Measurements from ENCODE around the gene BCAS2. TPM values are rescaled to one million over a fixed set of nuclear protein-coding genes. Genes with fewer than 3 reads are reported as not detected.
"Not testable (repeated sequence)": the region's sequence is repeated elsewhere in the genome, so short reads cannot be mapped to it uniquely, and the experiment has no call there.

Gene BCAS2
- 12.4 TPM for total RNA-seq

- DNase-seq (ENCODE audit: low read depth in 2 of 3, low spot score in 2 of 3), result peak; percentile 87 to 99 (median 98)
Measured at GRCh38 chr1:114581335-114582287, at the start of gene BCAS2. Gene BCAS2, minus strand, starts transcription at chr1:114581615. Its CDS starts 24 bp downstream, at chr1:114581591.

- no peak for DNase-seq (ENCODE audit: low read depth in 2 of 3, low spot score in 2 of 3)
Measured at GRCh38 chr1:114627107-114627506, 45.7 kb upstream of the BCAS2 start.

GRCh38 chr1:114623364-114623763 lies 41.9 kb upstream of the BCAS2 start:
- DNase-seq (ENCODE audit: low read depth in 2 of 3, low spot score in 2 of 3), result no peak

DNA sequence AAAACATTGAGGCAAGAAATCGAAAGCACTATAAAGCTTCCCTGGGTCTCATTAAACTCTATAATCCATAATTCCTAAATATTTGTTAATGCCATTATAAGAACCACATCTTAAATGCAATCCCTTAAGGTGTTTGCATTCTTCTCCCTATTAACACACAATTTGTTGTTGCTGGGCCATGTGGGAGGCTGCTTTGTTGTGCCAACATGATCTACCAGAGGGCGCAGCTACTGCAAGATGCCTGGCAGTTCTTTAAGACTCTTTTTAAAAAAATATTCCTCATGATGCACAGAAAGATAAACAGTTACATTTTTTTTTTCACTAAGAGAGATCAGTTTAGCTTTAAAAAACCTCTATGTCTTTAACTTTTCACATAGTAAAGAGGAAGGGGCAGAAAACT lies 39.0 kb upstream of the BCAS2 start:
- DNase-seq (ENCODE audit: low read depth in 2 of 3, low spot score in 2 of 3), result no peak

DNA sequence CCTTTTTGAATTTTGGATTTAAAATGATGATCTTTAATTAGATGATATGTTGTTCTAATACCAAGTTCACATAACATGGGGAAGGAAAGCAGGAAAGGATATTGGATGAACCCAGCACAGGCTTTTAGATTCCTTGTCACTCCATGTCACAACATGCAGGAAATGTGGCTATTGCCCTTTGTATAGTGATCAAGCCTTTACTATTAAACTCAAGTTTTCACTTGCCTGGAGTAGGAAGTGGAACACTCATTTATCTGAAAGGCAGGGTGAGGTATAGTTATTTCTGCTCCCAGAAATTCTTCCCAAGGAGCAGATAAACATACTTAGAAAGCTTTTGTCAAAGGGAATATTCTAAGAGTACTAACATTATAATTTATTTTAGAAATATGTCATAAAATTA lies 37.2 kb upstream of the BCAS2 start:
- DNase-seq (ENCODE audit: low read depth in 2 of 3, low spot score in 2 of 3), result no peak

DNA sequence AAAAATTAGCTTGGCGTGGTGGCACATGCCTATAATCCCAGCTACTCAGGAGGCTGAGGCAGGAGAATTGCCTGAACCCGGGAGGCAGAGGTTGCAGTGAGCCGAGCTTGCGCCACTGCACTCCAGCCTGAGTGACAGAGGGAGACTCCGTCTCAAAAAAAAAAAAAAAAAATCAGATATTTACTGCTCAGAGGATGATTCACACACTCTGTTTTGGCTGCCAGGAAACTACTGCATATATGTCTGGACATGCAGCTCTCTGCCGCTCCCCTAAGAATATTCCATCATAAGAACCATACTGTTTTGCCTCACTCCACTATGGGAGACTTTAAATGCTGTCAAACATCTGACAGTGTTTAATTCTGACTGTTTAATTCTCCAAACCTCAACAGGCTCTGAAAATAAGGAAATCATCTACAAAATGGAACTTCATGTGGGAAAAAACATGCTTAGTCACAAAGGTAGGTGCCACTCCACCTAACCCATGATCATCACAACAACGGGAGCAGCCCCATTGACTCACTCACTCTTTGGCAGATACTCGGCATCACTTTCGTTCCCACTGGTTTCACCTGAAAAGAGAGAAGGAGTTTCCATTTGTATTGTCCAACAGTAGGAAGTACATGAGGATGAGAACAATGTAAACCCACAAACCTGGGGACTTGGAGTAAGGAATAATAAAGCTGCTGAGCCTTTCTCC lies 29.3 kb upstream of the BCAS2 start:
- DNase-seq (ENCODE audit: low read depth in 2 of 3, low spot score in 2 of 3), result no peak

- no peak for DNase-seq (ENCODE audit: low read depth in 2 of 3, low spot score in 2 of 3)
Measured at GRCh38 chr1:114609826-114610225, 28.4 kb upstream of the BCAS2 start.

DNA sequence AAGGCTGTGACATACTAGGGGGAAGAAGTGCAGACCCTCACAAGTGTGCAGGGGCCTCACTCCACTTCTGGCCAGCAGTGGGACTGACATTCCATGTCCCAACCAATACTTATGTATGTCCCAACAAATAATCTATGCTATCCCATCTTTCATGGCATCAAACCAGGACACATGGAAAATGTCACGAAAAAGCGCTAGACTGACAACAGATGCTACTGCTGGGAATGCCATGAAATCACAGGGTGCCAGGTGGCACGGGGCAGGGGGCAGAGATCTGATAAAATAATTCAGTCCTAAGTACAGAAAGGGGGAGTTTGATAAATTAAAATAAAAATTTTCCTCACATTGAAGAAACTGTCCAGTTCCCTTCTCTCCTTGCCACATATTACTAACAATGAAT lies 27.6 kb upstream of the BCAS2 start:
- DNase-seq (ENCODE audit: low read depth in 2 of 3, low spot score in 2 of 3), result no peak

DNA sequence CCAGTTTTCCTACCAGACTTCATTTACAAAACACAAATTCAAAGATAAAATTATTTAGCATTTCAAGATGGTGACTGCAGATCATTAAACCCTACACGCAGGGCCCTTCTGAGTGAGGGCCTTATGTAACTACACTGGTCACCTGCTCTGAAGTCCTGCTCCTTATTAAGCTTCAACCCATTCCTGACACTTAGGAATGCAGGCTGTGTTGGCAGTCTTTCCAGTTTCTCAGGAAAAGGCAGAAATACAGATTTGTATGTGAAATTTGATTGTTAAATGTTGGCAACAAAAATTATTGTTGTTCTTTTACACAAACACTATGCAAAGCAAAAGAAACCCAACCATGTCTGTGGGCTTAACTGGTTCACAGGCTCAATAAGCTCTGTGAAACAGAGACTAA lies 25.8 kb upstream of the BCAS2 start:
- DNase-seq (ENCODE audit: low read depth in 2 of 3, low spot score in 2 of 3), result no peak

DNA sequence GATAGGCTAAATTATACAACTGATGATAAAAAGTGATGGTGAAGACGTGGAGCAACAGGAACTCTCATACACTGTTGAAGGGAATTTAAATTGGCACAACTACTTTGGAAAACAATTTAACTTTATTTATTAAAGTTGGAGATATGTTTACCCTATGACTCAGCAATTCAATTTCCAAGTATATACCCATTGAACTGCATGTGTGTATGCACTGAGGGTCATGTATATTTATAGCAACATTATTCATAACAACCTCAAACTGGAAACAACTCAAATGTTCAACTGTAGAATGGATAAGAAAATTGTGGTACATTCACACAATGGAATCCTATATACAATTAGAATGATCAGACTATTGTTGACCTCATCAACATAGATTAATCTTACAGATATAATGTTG lies 16.5 kb upstream of the BCAS2 start:
- DNase-seq (ENCODE audit: low read depth in 2 of 3, low spot score in 2 of 3), result no peak

DNA sequence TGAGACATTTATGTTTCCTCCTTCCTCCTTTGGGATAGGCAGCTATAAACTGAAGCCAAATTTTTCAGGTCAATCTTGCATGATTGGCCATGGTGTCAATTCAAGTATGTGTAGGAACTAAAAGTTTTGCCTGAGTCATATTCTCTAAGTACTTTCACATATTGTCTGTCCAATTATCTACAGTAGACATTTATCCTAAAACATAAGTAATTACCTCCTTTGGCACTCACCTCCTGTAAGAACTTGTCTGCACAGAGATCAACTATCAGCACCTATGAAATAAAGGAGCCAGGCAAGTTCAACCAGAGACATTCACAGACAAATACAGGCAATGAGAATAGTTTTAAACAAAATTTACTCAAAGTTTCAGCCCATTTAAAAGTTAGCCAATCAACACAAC lies 14.2 kb upstream of the BCAS2 start:
- no peak for DNase-seq (ENCODE audit: low read depth in 2 of 3, low spot score in 2 of 3)

DNA sequence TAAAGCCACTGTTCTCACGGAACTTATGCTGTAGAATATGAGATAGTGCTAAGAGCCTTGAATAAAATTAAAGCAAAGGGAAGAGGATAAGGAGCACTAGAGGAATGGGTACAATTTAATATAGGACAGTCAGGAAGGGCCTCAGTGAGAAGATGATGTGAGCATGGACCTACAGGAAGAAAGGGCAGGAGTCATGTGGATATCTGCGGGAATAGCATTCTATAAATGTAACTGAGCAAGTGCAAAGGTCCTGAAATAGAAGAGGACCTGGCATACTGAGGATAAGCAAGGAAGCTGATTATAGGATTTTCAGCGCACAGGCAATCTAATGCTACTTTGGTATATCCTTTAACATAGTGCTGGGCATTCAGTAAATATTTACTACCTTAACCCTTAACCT lies 12.6 kb upstream of the BCAS2 start:
- no peak for DNase-seq (ENCODE audit: low read depth in 2 of 3, low spot score in 2 of 3)

DNA sequence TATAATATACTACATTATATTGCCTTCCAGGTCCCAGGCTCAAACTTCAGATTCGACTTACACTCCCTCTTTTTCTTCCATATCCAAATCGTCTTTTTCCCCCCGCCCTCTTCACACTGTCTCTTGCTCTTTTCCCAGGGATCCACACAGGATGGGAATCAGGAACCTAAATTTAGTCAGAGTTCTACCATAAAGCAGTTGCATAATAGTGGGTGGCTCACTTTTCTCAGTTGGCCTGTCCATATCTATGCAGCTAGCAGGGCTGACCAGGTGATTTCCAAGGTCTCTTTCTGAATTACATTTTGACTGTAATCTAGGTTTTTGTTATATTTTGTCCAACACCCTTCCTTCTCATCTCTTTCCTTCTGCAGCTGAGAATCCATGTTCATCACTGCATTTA lies 7.7 kb upstream of the BCAS2 start:
- DNase-seq (ENCODE audit: low read depth in 2 of 3, low spot score in 2 of 3), result no peak

DNA sequence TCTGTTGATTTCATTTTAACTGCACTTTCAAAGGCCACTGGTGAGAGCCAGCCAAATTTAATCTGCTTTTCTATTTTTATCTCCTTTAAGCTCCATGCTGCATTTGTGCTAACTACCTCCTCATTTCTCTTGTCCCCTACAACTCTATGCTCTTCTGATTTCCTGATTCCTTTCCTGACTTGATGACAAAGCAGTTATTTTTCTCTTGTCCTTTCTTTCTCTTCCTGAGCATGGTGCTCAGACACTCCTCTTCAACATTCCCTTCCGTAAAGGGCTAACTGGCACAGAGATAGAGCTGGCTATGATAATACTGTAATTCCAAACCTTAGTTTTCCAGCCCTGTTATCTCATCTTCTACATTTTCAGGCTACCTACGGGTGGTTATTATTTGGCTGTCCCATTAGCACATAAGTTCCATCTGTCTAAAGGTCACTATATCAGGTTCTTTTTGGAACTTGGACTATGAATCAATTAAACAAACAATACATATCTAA lies 6.8 kb upstream of the BCAS2 start:
- DNase-seq (ENCODE audit: low read depth in 2 of 3, low spot score in 2 of 3), result no peak

DNA sequence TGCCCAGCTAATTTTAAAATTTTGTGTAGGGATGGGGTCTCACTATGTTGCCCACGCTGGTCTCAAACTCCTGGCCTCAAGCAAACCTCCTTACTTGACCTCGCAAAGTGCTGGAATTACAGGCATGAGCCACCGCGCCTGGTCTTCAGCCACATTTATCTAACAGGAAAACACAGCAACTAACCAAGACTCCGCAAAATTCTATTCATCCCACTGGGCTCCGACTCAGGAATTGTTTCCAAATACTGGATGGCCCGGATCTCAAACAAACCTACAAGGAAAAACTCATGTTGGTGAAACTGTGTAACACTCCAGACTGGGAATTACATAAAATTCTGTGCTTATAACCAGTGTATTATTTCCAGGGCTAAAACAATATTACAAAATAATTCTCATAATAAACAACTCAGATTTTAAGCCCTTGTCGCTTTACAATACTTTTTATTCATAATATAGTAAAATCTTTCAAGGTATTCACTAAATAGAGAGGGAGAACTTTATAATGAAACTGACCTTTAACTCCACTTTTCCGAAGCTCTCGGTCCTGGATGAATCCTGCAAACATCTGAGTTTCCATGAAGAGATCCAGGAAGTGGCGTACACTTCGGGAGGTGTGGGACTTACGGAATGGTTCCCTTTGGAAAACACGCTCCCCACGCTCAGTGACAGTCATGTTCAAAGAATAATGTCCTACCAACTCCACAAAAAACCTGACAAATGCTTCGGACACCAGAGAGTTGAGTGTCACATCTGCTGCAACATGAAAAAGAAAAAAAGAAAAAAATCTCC lies 6.0 kb upstream of the BCAS2 start:
- DNase-seq (ENCODE audit: low read depth in 2 of 3, low spot score in 2 of 3), result no peak

- DNase-seq (ENCODE audit: low read depth in 2 of 3, low spot score in 2 of 3), result no peak
Measured at GRCh38 chr1:114586513-114587047, 5.2 kb upstream of the BCAS2 start.

DNA sequence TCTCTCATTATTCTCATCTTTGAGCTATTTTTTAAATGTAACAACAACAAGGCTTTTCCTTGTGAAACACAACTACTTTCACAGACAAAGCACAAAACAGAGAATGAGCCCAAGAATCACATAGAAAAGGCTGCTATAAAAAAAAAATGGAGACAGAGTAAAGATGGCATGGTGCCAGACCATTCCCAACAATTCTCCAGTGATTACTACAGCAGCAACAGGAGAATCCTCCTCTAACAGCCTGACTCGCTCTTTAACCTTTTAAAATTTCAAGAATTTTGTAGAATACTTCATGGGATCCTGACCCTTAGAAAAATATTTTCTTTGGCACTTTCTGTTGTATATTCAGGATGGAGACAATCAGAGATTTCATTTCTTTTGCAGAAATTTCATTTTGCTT lies 3.8 kb upstream of the BCAS2 start:
- DNase-seq (ENCODE audit: low read depth in 2 of 3, low spot score in 2 of 3), result no peak

DNA sequence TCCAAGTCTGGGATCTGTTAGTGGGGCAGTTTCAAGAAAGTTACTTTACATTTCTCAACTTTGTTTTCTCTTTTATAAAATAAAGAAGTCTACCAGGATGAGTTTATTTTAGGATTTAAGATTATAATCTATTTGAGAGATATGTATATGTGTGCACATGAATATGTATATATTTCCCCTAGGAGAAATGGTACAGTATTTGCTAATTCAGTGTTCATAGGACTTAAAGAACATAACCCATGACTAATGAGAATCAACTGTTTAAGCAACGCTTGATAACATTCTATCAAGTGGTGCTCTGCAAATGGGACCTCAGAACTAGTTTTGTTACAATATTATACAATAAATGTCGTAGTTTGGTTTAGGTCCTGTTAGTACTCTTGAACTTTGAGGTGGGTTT lies 7.0 kb downstream of the BCAS2 start:
- DNase-seq (ENCODE audit: low read depth in 2 of 3, low spot score in 2 of 3), result no peak

GRCh38 chr1:114564141-114564540 lies 17.3 kb downstream of the BCAS2 start:
- no peak for DNase-seq (ENCODE audit: low read depth in 2 of 3, low spot score in 2 of 3)

GRCh38 chr1:114562978-114563510 lies 18.4 kb downstream of the BCAS2 start:
- not testable (repeated sequence) for DNase-seq (ENCODE audit: low read depth in 2 of 3, low spot score in 2 of 3)
